Nephron progenitor cell (in vitro differentiated cells): ENCODE data around the gene PRR5.

Source experiments
- DNase-seq: peaks from one replicate; pipeline ENCODE4 v3.0.0; 2021
- H3K27ac Mint-ChIP-seq: 2 replicates; pipeline ENCODE4 v1.8.0; 2021; ENCODE audit warnings: mild to moderate bottlenecking, moderate library complexity, mixed read lengths
- H3K27me3 Mint-ChIP-seq: 2 replicates; pipeline ENCODE4 v1.8.0; 2021; ENCODE audit warnings: mild to moderate bottlenecking, low read depth, mixed read lengths; ENCODE audit not compliant: poor library complexity
- H3K36me3 Mint-ChIP-seq: 2 replicates; pipeline ENCODE4 v1.8.0; 2021; ENCODE audit warnings: low read depth, mixed read lengths
- H3K4me1 Mint-ChIP-seq: 2 replicates; pipeline ENCODE4 v1.8.0; 2021; ENCODE audit warnings: mixed read lengths
- H3K4me3 Mint-ChIP-seq: 2 replicates; pipeline ENCODE4 v1.8.0; 2021; ENCODE audit warnings: mild to moderate bottlenecking, moderate library complexity, mixed read lengths
- H3K9me3 Mint-ChIP-seq: 2 replicates; pipeline ENCODE4 v1.8.0; 2021; ENCODE audit warnings: mild to moderate bottlenecking, moderate library complexity, mixed read lengths
- TF ChIP-seq, protein P1 (sequence below): fragments of 200-600 bp; sonication (generic); IDR thresholded peaks from 2 replicates; pipeline ENCODE4 v1.5.0; 2021; ENCODE audit warnings: antibody characterized with exemption

PRR5 gene

DNA sequence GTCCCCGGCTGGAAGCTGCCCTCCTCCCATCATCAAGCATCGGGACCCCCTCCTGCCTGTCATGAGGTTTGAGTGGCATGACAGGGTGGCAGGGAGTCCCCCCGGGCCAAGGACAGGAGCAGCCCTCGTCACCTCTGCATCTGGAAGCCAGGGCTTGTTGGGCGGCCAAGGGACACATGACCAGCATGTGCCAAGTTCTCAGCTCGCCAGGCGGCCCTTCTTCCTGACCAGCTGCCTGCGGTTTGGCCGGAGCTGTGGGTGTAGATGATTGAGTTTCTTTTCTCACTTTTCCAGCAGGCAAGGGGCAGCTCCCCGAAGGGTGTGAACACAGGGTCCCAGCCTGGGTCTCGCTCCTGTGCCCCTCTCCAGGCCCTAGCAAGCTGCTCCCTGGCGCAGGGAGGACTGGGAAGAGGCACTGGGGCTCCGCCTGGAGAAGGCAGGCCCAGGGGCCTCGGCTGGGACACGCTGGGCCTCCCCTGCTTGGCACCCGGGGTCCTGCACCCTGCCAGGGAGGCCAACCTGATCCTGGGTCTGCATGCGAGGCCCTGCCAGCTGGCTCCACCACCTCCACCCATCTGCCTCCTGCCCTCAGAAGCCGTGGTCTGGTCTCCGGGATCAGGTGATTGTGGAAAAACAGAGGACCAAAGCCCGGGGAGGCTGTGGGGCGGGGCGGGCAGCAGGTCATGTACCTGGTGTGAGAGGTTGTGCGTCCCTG, 63.7 kb downstream of the PRR5 start:
- no peak for DNase-seq
- TF ChIP-seq, protein P1, sequence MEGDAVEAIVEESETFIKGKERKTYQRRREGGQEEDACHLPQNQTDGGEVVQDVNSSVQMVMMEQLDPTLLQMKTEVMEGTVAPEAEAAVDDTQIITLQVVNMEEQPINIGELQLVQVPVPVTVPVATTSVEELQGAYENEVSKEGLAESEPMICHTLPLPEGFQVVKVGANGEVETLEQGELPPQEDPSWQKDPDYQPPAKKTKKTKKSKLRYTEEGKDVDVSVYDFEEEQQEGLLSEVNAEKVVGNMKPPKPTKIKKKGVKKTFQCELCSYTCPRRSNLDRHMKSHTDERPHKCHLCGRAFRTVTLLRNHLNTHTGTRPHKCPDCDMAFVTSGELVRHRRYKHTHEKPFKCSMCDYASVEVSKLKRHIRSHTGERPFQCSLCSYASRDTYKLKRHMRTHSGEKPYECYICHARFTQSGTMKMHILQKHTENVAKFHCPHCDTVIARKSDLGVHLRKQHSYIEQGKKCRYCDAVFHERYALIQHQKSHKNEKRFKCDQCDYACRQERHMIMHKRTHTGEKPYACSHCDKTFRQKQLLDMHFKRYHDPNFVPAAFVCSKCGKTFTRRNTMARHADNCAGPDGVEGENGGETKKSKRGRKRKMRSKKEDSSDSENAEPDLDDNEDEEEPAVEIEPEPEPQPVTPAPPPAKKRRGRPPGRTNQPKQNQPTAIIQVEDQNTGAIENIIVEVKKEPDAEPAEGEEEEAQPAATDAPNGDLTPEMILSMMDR, result no peak
- peaks cover 11% of the 10 kb centered on the region for H3K4me1 Mint-ChIP-seq
- H3K27me3 Mint-ChIP-seq, result peaks cover 11% of the 10 kb centered on the region
- no peaks in the 10 kb centered on the region for H3K36me3 Mint-ChIP-seq
- no peak overlapping the region for H3K4me3 Mint-ChIP-seq
- H3K9me3 Mint-ChIP-seq, result peaks cover 26% of the 10 kb centered on the region
- H3K27ac Mint-ChIP-seq, result peak overlapping the region; percentile 14

DNA sequence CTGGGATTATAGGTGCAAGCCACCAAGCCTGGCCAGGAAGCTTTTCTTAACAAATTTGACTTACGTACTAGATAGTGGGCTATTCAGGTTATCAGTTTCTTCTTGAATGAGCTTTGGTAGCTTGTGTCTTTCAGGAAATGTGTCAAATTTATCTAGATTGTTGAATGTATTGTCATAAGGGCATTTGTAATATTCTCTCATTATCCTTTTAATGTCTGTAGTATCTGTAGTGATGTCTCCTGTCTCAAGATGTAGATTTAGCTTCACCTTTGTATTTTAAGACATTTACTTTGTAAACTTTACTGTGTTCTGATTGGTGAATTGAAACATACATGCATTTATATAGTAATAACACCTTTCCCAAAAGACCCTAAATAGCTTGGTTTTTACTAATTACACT, 71.1 kb downstream of the PRR5 start:
- H3K4me1 Mint-ChIP-seq, result peaks cover 13% of the 10 kb centered on the region
- peaks cover 36% of the 10 kb centered on the region for H3K9me3 Mint-ChIP-seq
- peaks cover 14% of the 10 kb centered on the region for H3K36me3 Mint-ChIP-seq
- no peak overlapping the region for H3K27ac Mint-ChIP-seq
- DNase-seq, result no peak
- no peak overlapping the region for H3K4me3 Mint-ChIP-seq
- H3K27me3 Mint-ChIP-seq, result peaks cover 10% of the 10 kb centered on the region
- TF ChIP-seq, protein P1, result no peak

DNA sequence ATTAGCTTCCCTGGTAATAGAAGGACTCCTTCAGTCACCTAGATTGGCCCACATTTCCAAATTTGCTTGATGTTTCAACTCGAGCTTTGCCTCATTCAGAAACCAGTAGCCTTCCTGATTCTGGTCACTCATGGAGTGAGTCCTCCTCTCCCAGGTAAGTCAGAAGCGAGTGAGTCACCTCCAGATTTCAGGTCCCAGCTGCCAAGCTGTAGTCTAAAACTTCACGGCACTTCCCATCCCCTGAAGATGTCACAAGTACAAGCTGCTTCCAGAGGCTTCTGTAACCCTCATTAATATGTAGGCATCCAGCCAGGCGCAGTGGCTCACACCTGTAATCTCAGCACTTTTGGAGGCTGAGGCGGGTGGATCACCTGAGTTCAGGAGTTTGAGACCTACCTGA, 73.9 kb downstream of the PRR5 start:
- no peak overlapping the region for H3K27ac Mint-ChIP-seq

DNA sequence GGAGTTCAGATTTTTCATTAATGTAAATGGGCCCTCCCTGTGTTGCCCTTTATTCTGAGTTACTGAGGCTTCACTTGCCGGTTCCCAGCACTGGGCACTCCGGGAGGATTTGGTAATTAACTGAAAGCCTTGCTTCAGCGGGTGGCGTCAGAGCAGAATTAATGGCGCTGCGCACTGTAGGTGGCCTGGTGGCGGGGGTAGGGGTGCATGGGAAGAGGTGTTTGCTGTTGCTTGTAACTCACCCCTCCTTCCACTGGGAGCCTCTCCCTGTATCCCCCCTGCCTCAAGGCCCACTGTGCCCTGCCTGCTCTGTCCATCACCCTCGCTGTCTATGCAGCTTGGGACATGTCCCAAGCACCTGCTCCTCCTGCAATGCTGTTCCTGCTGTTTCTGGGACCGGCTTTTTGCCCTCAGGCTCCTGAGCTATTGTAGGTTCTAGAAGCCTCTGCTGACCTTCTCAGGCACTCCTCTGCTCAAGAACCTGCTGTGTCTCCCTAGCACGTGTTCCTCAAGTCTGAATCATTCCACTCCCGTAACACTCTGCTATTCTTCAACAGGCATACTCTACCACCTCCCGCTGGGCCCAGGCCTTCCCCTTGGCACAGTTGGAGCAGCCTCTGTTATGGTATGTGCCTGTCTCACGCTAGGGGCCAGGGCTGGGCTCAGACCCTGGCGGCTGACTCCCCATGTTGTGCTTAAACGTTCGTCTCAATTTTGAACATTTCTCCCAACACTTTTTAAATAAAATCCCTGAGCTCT, 74.8 kb downstream of the PRR5 start:
- Mint-ChIP-seq H3K27ac (peak overlapping the region; percentile 25), H3K4me3 (no peak overlapping the region)

More for the DNA sequence above, 73.9 kb downstream of the PRR5 start:
- Mint-ChIP-seq H3K9me3 (peaks cover 27% of the 10 kb centered on the region), H3K4me3 (no peak overlapping the region), H3K36me3 (peaks cover 14% of the 10 kb centered on the region), H3K4me1 (peaks cover 13% of the 10 kb centered on the region), H3K27me3 (peaks cover 3% of the 10 kb centered on the region)
- TF ChIP-seq, protein P1, result no peak
- DNase-seq, result no peak

DNA sequence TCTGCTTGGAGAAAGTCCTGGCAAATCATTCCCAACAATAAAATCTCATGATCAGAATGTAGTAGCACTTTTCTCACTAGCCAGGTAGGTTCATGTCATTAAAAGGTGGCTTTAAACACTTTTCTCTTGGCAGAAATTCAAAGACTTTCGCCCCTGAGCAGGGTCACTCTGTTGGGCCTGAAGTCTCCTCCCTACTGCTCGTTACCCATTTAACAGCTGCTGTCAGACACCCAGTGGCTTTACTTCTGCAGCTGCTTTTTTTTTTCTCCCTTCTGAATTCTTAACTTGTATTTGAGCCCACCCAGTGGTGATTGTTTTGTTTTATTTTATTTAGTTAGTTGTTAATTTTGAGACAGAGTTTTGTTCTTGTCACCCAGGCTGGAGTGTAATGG, 75.4 kb downstream of the PRR5 start:
- Mint-ChIP-seq H3K27ac (peak overlapping the region; percentile 25), H3K4me3 (no peak overlapping the region), H3K4me1 (peaks cover 13% of the 10 kb centered on the region), H3K27me3 (peaks cover 3% of the 10 kb centered on the region), H3K36me3 (peaks cover 9% of the 10 kb centered on the region), H3K9me3 (peaks cover 20% of the 10 kb centered on the region)
- TF ChIP-seq, protein P1, result no peak
- DNase-seq, result no peak

More for the DNA sequence above, 74.8 kb downstream of the PRR5 start:
- Mint-ChIP-seq H3K4me1 (peaks cover 13% of the 10 kb centered on the region), H3K9me3 (peaks cover 23% of the 10 kb centered on the region), H3K36me3 (peaks cover 12% of the 10 kb centered on the region), H3K27me3 (peaks cover 3% of the 10 kb centered on the region)
- DNase-seq, result no peak
- TF ChIP-seq, protein P1, result no peak
